Measurements from ENCODE around the gene GPR62. TPM values are rescaled to one million over a fixed set of nuclear protein-coding genes. Genes with fewer than 3 reads are reported as not detected.
"Not testable (repeated sequence)": the region's sequence is repeated elsewhere in the genome, so short reads cannot be mapped to it uniquely, and the experiment has no call there.

Gene GPR62
- total RNA-seq: not detected

GRCh38 chr3:51955175-51955892 is at the start of gene GPR62:
Gene GPR62, plus strand, starts transcription at chr3:51955381. Its CDS starts 272 bp downstream, at chr3:51955653.
- H3K36me3 Mint-ChIP-seq (ENCODE audit: low read depth): no peaks in the 10 kb centered on the region
- ChIA-PET POLR2A (no interaction called here), CTCF (interaction anchor here (0.8 to 4.6 kb wide), 4 partner anchors 11 to 36 kb away, joined by 3 to 46 read pairs (median 7); partner anchors contain the start of genes ABHD14A, ABHD14B, PARP3 and PCBP4)
- peaks cover 34% of the 10 kb centered on the region for H3K27me3 Mint-ChIP-seq
- peaks cover 11% of the 10 kb centered on the region for H3K4me1 Mint-ChIP-seq
- DNase-seq: no peak
- H3K4me3 Mint-ChIP-seq: no peak within 1 kb of the TSS
- H3K9me3 Mint-ChIP-seq: no peaks in the 10 kb centered on the region
- no peak within 1 kb of the TSS for H3K27ac Mint-ChIP-seq

- no peak for DNase-seq
- peaks cover 8% of the 10 kb centered on the region for H3K27me3 Mint-ChIP-seq
- H3K9me3 Mint-ChIP-seq: peaks cover 15% of the 10 kb centered on the region
- CTCF ChIA-PET: interaction anchor here (0.6 kb wide), 1 partner anchor 816 kb away, joined by 3 read pairs; no protein-coding TSS in a partner anchor
- no peaks in the 10 kb centered on the region for H3K36me3 Mint-ChIP-seq (ENCODE audit: low read depth)
- no peaks in the 10 kb centered on the region for H3K4me1 Mint-ChIP-seq
- no peak overlapping the region for H3K27ac Mint-ChIP-seq
- no peak overlapping the region for H3K4me3 Mint-ChIP-seq
- POLR2A ChIA-PET: no interaction called here
Measured at GRCh38 chr3:51908026-51908425, 47.2 kb upstream of the GPR62 start.

GRCh38 chr3:51916418-51916817 is 38.8 kb upstream of the GPR62 start:
- no peaks in the 10 kb centered on the region for H3K4me1 Mint-ChIP-seq

GRCh38 chr3:51921081-51921578 is 34.1 kb upstream of the GPR62 start:
- H3K4me3 Mint-ChIP-seq: no peak overlapping the region
- DNase-seq: no peak
- H3K4me1 Mint-ChIP-seq: no peaks in the 10 kb centered on the region
- peaks cover 15% of the 10 kb centered on the region for H3K27me3 Mint-ChIP-seq
- H3K9me3 Mint-ChIP-seq: no peaks in the 10 kb centered on the region
- POLR2A ChIA-PET: no interaction called here
- no peaks in the 10 kb centered on the region for H3K36me3 Mint-ChIP-seq (ENCODE audit: low read depth)
- H3K27ac Mint-ChIP-seq: no peak overlapping the region
- CTCF ChIA-PET: interaction anchor here (0.5 kb wide), 1 partner anchor 52 kb away, joined by 3 read pairs; no protein-coding TSS in a partner anchor

More at GRCh38 chr3:51916418-51916817, 38.8 kb upstream of the GPR62 start:
- POLR2A ChIA-PET: no interaction called here
- no peaks in the 10 kb centered on the region for H3K36me3 Mint-ChIP-seq (ENCODE audit: low read depth)
- H3K27me3 Mint-ChIP-seq: peaks cover 13% of the 10 kb centered on the region
- CTCF ChIA-PET: no interaction called here
- no peak for DNase-seq
- no peak overlapping the region for H3K4me3 Mint-ChIP-seq
- no peak overlapping the region for H3K27ac Mint-ChIP-seq
- H3K9me3 Mint-ChIP-seq: no peaks in the 10 kb centered on the region

- DNase-seq: no peak
- no peaks in the 10 kb centered on the region for H3K4me1 Mint-ChIP-seq
- no peak overlapping the region for H3K27ac Mint-ChIP-seq
- ChIA-PET CTCF (no interaction called here), POLR2A (no interaction called here)
- H3K4me3 Mint-ChIP-seq: no peak overlapping the region
- H3K27me3 Mint-ChIP-seq: peaks cover 2% of the 10 kb centered on the region
- no peaks in the 10 kb centered on the region for H3K36me3 Mint-ChIP-seq (ENCODE audit: low read depth)
- H3K9me3 Mint-ChIP-seq: no peaks in the 10 kb centered on the region
Measured at GRCh38 chr3:51927061-51927977, 27.9 kb upstream of the GPR62 start.

- CTCF ChIA-PET: no interaction called here
- Mint-ChIP-seq H3K27me3 (peaks cover 2% of the 10 kb centered on the region), H3K27ac (no peak overlapping the region), H3K4me1 (no peaks in the 10 kb centered on the region), H3K9me3 (no peaks in the 10 kb centered on the region), H3K4me3 (no peak overlapping the region), H3K36me3 (ENCODE audit: low read depth) (no peaks in the 10 kb centered on the region)
- no peak for DNase-seq
- POLR2A ChIA-PET: no interaction called here
Measured at GRCh38 chr3:51928438-51928837, 26.7 kb upstream of the GPR62 start.

GRCh38 chr3:51928981-51929380 is 26.2 kb upstream of the GPR62 start:
- DNase-seq; H3K27me3 Mint-ChIP-seq; H3K36me3 Mint-ChIP-seq (ENCODE audit: low read depth); H3K4me1 Mint-ChIP-seq; H3K27ac Mint-ChIP-seq; H3K9me3 Mint-ChIP-seq; H3K4me3 Mint-ChIP-seq; POLR2A ChIA-PET: not testable (repeated sequence)
- CTCF ChIA-PET: interaction anchor here (0.8 kb wide), 1 partner anchor 13 kb away, joined by 3 read pairs; the partner anchor contains the start of gene RRP9

GRCh38 chr3:51929420-51930003 is 25.7 kb upstream of the GPR62 start:
- POLR2A ChIA-PET: no interaction called here
- DNase-seq: no peak
- Mint-ChIP-seq H3K27ac (no peak overlapping the region), H3K36me3 (ENCODE audit: low read depth) (peaks cover 3% of the 10 kb centered on the region), H3K4me1 (no peaks in the 10 kb centered on the region), H3K4me3 (no peak overlapping the region), H3K9me3 (no peaks in the 10 kb centered on the region), H3K27me3 (no peaks in the 10 kb centered on the region)
- CTCF ChIA-PET: interaction anchor here (0.8 kb wide), 1 partner anchor 12 kb away, joined by 3 read pairs; the partner anchor contains the start of gene RRP9

GRCh38 chr3:51930439-51930838 is 24.7 kb upstream of the GPR62 start:
- Mint-ChIP-seq H3K36me3 (ENCODE audit: low read depth) (peaks cover 6% of the 10 kb centered on the region), H3K27me3 (no peaks in the 10 kb centered on the region), H3K4me3 (no peak overlapping the region), H3K27ac (no peak overlapping the region), H3K4me1 (no peaks in the 10 kb centered on the region), H3K9me3 (no peaks in the 10 kb centered on the region)
- no peak for DNase-seq
- CTCF ChIA-PET: no interaction called here
- POLR2A ChIA-PET: no interaction called here

GRCh38 chr3:51931756-51932155 is 23.4 kb upstream of the GPR62 start:
- ChIA-PET CTCF (interaction anchor here (3.1 kb wide), 1 partner anchor 11 kb away, joined by 9 read pairs; no protein-coding TSS in a partner anchor), POLR2A (no interaction called here)
- no peaks in the 10 kb centered on the region for H3K4me1 Mint-ChIP-seq
- H3K9me3 Mint-ChIP-seq: no peaks in the 10 kb centered on the region
- no peak overlapping the region for H3K4me3 Mint-ChIP-seq
- peak overlapping the region; percentile 57 for H3K27ac Mint-ChIP-seq
- DNase-seq: no peak
- H3K36me3 Mint-ChIP-seq (ENCODE audit: low read depth): peaks cover 9% of the 10 kb centered on the region
- no peaks in the 10 kb centered on the region for H3K27me3 Mint-ChIP-seq

- H3K4me3 Mint-ChIP-seq: no peak overlapping the region
- no peaks in the 10 kb centered on the region for H3K9me3 Mint-ChIP-seq
- POLR2A ChIA-PET: no interaction called here
- no peak overlapping the region for H3K27ac Mint-ChIP-seq
- CTCF ChIA-PET: interaction anchor here (1.8 to 3.1 kb wide), 2 partner anchors 9 to 10 kb away, joined by 9 to 11 read pairs; partner anchors contain the start of gene RRP9
- peaks cover under 1% of the 10 kb centered on the region for H3K4me1 Mint-ChIP-seq
- H3K36me3 Mint-ChIP-seq (ENCODE audit: low read depth): peaks cover 14% of the 10 kb centered on the region
- no peaks in the 10 kb centered on the region for H3K27me3 Mint-ChIP-seq
- DNase-seq: no peak
Measured at GRCh38 chr3:51932471-51933370, 22.5 kb upstream of the GPR62 start.

All from activated CD4-positive, alpha-beta T cell treated with anti-CD3 and anti-CD28 coated beads, Interleukin-2, amount 10 ng/mL, durations not matched to agents 7 days and 5 days (primary cell).